ENCODE measurements around the gene TFAP2B.

DNA sequence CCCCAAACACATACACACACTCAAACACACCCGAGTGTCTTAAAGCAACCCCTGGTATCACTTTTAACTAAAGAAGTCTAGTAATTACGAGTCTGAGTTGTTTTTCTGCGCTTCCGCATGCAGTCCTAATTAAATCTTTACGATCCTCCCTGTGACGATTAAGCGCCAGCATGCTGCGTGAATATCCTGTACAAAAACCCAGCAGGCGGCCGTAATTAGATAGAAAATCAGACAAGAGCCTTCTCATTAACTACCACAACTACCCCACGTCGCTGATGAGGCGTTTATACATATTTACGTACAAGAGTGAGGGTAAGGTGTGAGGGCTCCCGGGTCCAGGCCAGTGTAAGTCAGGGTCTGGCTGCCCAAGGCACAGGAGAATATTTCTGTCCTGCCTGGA, 8.1 kb downstream of the TFAP2B start:
- TF ChIP-seq RAD21 (IDR thresholded peaks at IDR 0.05; ENCODE audit: low read depth) (no peak), TAF1 (IDR thresholded peaks at IDR 0.05; ENCODE audit: low read depth) (no peak), YY1 (IDR thresholded peaks at IDR 0.05; ENCODE audit: low read depth) (no peak), EP300 (IDR thresholded peaks at IDR 0.05; ENCODE audit: borderline replicate concordance) (no peak), FOXM1 (IDR thresholded peaks at IDR 0.05; ENCODE audit: borderline replicate concordance, low read depth) (no peak), ZBTB7A (IDR thresholded peaks at IDR 0.05; ENCODE audit: low read depth) (no peak)
- TF ChIP-seq, protein P1, sequence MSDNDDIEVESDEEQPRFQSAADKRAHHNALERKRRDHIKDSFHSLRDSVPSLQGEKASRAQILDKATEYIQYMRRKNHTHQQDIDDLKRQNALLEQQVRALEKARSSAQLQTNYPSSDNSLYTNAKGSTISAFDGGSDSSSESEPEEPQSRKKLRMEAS (IDR thresholded peaks at IDR 0.05): no peak

Measured in Ishikawa (cell line).